ENCODE results near the gene SORCS2.

Gene SORCS2

DNA sequence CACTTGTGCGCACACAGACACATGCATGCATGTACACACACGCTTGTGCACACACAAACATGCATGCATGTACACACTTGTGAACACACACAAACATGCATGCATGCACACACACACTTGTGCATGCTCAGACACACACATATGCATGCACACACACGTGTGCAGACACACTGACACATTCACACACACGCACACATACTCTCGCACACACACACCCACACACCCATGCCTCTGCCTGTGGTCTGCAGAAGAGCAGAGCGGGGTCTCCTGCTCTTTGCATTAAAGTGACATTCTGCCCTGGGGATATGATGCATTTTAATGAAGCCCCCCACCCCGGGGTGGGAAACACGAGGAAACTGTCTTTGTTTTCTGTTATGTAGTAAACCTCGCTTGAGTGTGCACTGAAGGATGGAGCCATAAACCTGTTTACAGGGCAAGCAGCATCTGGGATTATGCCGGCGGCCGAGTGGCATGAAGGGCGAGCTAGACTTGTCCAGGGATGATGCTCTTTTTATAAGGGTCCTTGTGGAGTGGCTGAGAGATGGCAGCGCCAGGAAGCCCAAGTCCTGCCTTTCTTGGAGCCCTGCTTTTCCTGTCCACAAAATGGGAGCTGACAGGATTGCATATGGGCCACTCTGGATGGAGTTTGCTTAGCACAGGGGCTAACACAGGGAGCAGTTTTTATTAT, 224.6 kb downstream of the SORCS2 start:
- DNase-seq: no peak
- H2AFZ ChIP-seq (ENCODE audit: insufficient read depth, low read length, poor library complexity): no peak overlapping the region
- H3K23ac ChIP-seq (ENCODE audit: low read length): no peak overlapping the region
- no peak overlapping the region for H3K4ac ChIP-seq (ENCODE audit: low read depth, low read length)
- H3K4me1 ChIP-seq (ENCODE audit: control insufficient read depth in 1 of 2, insufficient read depth in 2 of 2, low read length in 2 of 2): no peaks in the 10 kb centered on the region
- H3K4me2 ChIP-seq (ENCODE audit: low read length): no peak overlapping the region
- no peak overlapping the region for H3K9ac ChIP-seq (ENCODE audit: low read length)
- H2AK5ac ChIP-seq (ENCODE audit: low read length): no peak overlapping the region
- no peak overlapping the region for H4K12ac ChIP-seq (ENCODE audit: low read depth, low read length)
- no peaks in the 10 kb centered on the region for H3K79me2 ChIP-seq (ENCODE audit: control insufficient read depth, insufficient read depth, low read length, poor library complexity)
- H3K27ac ChIP-seq (ENCODE audit: low read depth, low read length): no peak overlapping the region
- H2BK5ac ChIP-seq (ENCODE audit: low read depth, low read length, poor library complexity): no peak overlapping the region
- no peak overlapping the region for H4K8ac ChIP-seq (ENCODE audit: low read depth, low read length)
- no peak overlapping the region for H3K14ac ChIP-seq (ENCODE audit: low read length)
- no CpG with 5 or more reads among the region's 14 CpGs for WGBS (ENCODE audit: extremely low coverage, insufficient coverage, insufficient read length)
- no peak overlapping the region for H4K91ac ChIP-seq (ENCODE audit: low read depth, low read length)
- H3K4me3 ChIP-seq (ENCODE audit: low read depth, low read length): peak overlapping the region; percentile 37
- no peaks in the 10 kb centered on the region for H3K79me1 ChIP-seq (ENCODE audit: low read length)
- peaks cover 7% of the 10 kb centered on the region for H3K9me3 ChIP-seq (ENCODE audit: insufficient read depth, low read depth, low read length)
- H2BK12ac ChIP-seq (ENCODE audit: low read length): no peak overlapping the region
- no peaks in the 10 kb centered on the region for H3K36me3 ChIP-seq (ENCODE audit: control insufficient read depth in 1 of 2, insufficient read depth in 2 of 2, low read length in 2 of 2)
- no peak overlapping the region for H2BK120ac ChIP-seq (ENCODE audit: insufficient read depth, low read length, poor library complexity)
- no peaks in the 10 kb centered on the region for H3K27me3 ChIP-seq (ENCODE audit: insufficient read depth, low read length)
- H3K18ac ChIP-seq (ENCODE audit: low read length): no peak overlapping the region

DNA sequence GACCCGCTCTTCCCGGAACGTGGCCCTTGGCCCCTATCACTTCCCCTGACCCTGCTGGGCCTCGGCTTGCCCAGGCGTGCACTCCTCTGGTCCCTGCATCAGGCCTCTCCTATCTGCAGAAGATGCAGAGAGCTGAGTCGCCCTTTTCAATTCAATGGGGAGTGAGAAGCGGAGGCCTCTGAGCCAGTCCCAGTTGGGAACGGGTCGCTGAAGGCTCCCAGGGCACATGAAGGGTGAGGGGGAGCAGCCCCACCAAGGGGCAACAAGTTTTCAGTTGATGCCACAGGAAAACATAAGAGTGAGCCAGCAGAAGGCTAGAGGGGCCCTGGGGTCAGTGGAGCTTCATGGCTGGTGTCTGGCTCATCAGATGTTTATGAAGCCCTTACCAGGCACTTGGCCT, 225.3 kb downstream of the SORCS2 start:
- H2BK120ac ChIP-seq (ENCODE audit: insufficient read depth, low read length, poor library complexity): no peak overlapping the region
- no peak overlapping the region for H3K23ac ChIP-seq (ENCODE audit: low read length)
- no peaks in the 10 kb centered on the region for H3K36me3 ChIP-seq (ENCODE audit: control insufficient read depth in 1 of 2, insufficient read depth in 2 of 2, low read length in 2 of 2)
- H2BK12ac ChIP-seq (ENCODE audit: low read length): no peak overlapping the region
- no peaks in the 10 kb centered on the region for H3K79me2 ChIP-seq (ENCODE audit: control insufficient read depth, insufficient read depth, low read length, poor library complexity)
- H4K91ac ChIP-seq (ENCODE audit: low read depth, low read length): no peak overlapping the region
- H2AK5ac ChIP-seq (ENCODE audit: low read length): no peak overlapping the region
- no peak overlapping the region for H3K4me3 ChIP-seq (ENCODE audit: low read depth, low read length)
- WGBS (ENCODE audit: extremely low coverage, insufficient coverage, insufficient read length): no CpG with 5 or more reads among the region's 9 CpGs
- no peak overlapping the region for H3K27ac ChIP-seq (ENCODE audit: low read depth, low read length)
- H3K4me1 ChIP-seq (ENCODE audit: control insufficient read depth in 1 of 2, insufficient read depth in 2 of 2, low read length in 2 of 2): no peaks in the 10 kb centered on the region
- H4K8ac ChIP-seq (ENCODE audit: low read depth, low read length): no peak overlapping the region
- no peak overlapping the region for H3K18ac ChIP-seq (ENCODE audit: low read length)
- no peak overlapping the region for H3K4me2 ChIP-seq (ENCODE audit: low read length)
- peaks cover 7% of the 10 kb centered on the region for H3K9me3 ChIP-seq (ENCODE audit: insufficient read depth, low read depth, low read length)
- H3K4ac ChIP-seq (ENCODE audit: low read depth, low read length): no peak overlapping the region
- H2AFZ ChIP-seq (ENCODE audit: insufficient read depth, low read length, poor library complexity): no peak overlapping the region
- no peak overlapping the region for H3K9ac ChIP-seq (ENCODE audit: low read length)
- no peak overlapping the region for H3K14ac ChIP-seq (ENCODE audit: low read length)
- H3K79me1 ChIP-seq (ENCODE audit: low read length): no peaks in the 10 kb centered on the region
- H4K12ac ChIP-seq (ENCODE audit: low read depth, low read length): no peak overlapping the region
- no peak overlapping the region for H2BK5ac ChIP-seq (ENCODE audit: low read depth, low read length, poor library complexity)
- DNase-seq: no peak
- H3K27me3 ChIP-seq (ENCODE audit: insufficient read depth, low read length): no peaks in the 10 kb centered on the region

DNA sequence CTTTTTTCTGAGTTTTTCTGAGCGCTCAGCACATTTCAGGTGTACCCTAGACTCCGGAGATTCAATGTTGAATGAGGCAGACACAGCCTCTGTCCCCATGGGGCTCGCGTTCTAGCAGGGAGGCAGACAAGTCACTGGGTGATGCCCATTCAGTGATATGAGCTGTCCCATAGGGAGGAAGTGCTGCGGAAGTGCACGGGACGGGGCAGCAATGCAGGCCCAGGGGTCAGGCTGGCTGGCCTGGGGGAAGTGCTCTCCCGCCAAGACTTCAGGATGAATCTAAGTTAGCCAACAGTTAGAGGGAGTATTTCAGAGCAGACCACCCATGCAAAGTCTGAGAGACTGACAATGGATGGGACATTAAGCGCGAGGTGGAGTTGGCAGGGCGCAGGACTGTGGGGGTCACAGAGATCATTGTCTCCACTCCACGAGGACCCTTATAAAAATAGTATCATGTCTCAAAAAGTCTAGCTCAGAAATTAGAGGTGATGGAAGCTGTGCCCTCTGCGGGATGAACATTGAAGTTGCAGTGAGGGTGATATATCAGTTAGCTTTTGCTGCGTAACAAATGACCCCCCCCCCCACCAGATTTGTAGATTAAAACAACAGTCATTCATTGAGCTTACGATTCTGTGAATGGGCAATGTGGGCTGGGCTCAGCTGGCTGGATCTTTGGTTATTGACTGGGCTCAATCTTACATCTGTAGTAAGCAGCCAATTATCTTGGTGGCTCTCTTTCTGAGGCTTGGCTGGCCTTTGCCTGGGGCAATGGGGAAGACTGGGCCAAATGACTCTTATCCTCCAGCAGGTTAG, 226.0 kb downstream of the SORCS2 start:
- no peak overlapping the region for H2BK120ac ChIP-seq (ENCODE audit: insufficient read depth, low read length, poor library complexity)
- H3K79me2 ChIP-seq (ENCODE audit: control insufficient read depth, insufficient read depth, low read length, poor library complexity): no peaks in the 10 kb centered on the region
- no peak overlapping the region for H3K4me2 ChIP-seq (ENCODE audit: low read length)
- no peak for DNase-seq
- no peak overlapping the region for H3K27ac ChIP-seq (ENCODE audit: low read depth, low read length)
- no peak overlapping the region for H3K4me3 ChIP-seq (ENCODE audit: low read depth, low read length)
- no peak overlapping the region for H2BK5ac ChIP-seq (ENCODE audit: low read depth, low read length, poor library complexity)
- no CpG with 5 or more reads among the region's 15 CpGs for WGBS (ENCODE audit: extremely low coverage, insufficient coverage, insufficient read length)
- no peaks in the 10 kb centered on the region for H3K79me1 ChIP-seq (ENCODE audit: low read length)
- H2BK12ac ChIP-seq (ENCODE audit: low read length): no peak overlapping the region
- H4K91ac ChIP-seq (ENCODE audit: low read depth, low read length): no peak overlapping the region
- H3K4me1 ChIP-seq (ENCODE audit: control insufficient read depth in 1 of 2, insufficient read depth in 2 of 2, low read length in 2 of 2): no peaks in the 10 kb centered on the region
- no peak overlapping the region for H4K8ac ChIP-seq (ENCODE audit: low read depth, low read length)
- peaks cover 7% of the 10 kb centered on the region for H3K9me3 ChIP-seq (ENCODE audit: insufficient read depth, low read depth, low read length)
- H3K4ac ChIP-seq (ENCODE audit: low read depth, low read length): no peak overlapping the region
- H3K14ac ChIP-seq (ENCODE audit: low read length): no peak overlapping the region
- H2AK5ac ChIP-seq (ENCODE audit: low read length): no peak overlapping the region
- no peak overlapping the region for H4K12ac ChIP-seq (ENCODE audit: low read depth, low read length)
- H2AFZ ChIP-seq (ENCODE audit: insufficient read depth, low read length, poor library complexity): no peak overlapping the region
- H3K27me3 ChIP-seq (ENCODE audit: insufficient read depth, low read length): no peaks in the 10 kb centered on the region
- no peak overlapping the region for H3K18ac ChIP-seq (ENCODE audit: low read length)
- no peaks in the 10 kb centered on the region for H3K36me3 ChIP-seq (ENCODE audit: control insufficient read depth in 1 of 2, insufficient read depth in 2 of 2, low read length in 2 of 2)
- no peak overlapping the region for H3K9ac ChIP-seq (ENCODE audit: low read length)
- no peak overlapping the region for H3K23ac ChIP-seq (ENCODE audit: low read length)

DNA sequence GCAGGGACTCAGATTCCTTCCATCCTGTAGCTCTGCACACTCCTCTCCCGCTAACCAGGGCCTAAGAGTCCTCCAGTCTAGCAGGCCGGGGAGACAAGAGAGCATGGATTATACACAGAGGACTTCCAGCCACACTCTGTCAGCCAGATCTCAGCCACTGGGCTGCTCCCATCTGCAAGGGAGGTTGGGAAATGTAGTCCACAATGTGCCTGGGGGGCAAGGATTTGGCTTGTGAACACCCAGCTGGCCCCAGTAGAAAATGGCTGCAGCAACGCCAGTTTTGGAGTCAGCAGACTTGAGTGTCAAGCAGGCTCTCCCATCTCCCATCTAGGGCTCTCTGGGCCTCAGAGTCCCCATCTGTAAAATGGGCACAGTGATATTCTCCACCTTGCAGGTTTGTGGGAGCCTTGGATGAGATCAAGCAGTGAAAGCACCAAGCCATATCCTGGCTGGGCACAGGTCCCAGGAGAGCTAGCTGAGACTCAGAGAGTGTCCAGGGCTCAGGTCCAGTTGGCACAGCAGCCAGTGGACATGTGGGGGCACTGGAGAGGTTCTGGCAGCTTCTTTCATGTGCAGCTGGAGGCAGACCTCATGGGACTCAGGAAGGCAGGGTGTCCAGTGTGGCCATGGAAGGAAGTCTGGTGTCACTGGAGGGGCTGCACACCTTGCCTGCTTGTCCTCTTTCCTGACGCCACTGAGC, 227.8 kb downstream of the SORCS2 start:
- Histone ChIP-seq H3K23ac (ENCODE audit: low read length) (no peak overlapping the region), H3K79me2 (ENCODE audit: control insufficient read depth, insufficient read depth, low read length, poor library complexity) (no peaks in the 10 kb centered on the region), H4K12ac (ENCODE audit: low read depth, low read length) (no peak overlapping the region), H2BK120ac (ENCODE audit: insufficient read depth, low read length, poor library complexity) (no peak overlapping the region), H3K4me1 (ENCODE audit: control insufficient read depth in 1 of 2, insufficient read depth in 2 of 2, low read length in 2 of 2) (no peaks in the 10 kb centered on the region), H3K27me3 (ENCODE audit: insufficient read depth, low read length) (no peaks in the 10 kb centered on the region), H2BK5ac (ENCODE audit: low read depth, low read length, poor library complexity) (no peak overlapping the region), H3K9ac (ENCODE audit: low read length) (no peak overlapping the region), H2AFZ (ENCODE audit: insufficient read depth, low read length, poor library complexity) (no peak overlapping the region), H3K9me3 (ENCODE audit: insufficient read depth, low read depth, low read length) (peaks cover 7% of the 10 kb centered on the region), H2BK12ac (ENCODE audit: low read length) (no peak overlapping the region), H2AK5ac (ENCODE audit: low read length) (no peak overlapping the region), H3K14ac (ENCODE audit: low read length) (no peak overlapping the region), H3K4ac (ENCODE audit: low read depth, low read length) (no peak overlapping the region), H3K4me2 (ENCODE audit: low read length) (no peak overlapping the region), H3K18ac (ENCODE audit: low read length) (no peak overlapping the region), H3K36me3 (ENCODE audit: control insufficient read depth in 1 of 2, insufficient read depth in 2 of 2, low read length in 2 of 2) (no peaks in the 10 kb centered on the region), H3K4me3 (ENCODE audit: low read depth, low read length) (no peak overlapping the region), H3K79me1 (ENCODE audit: low read length) (no peaks in the 10 kb centered on the region), H4K8ac (ENCODE audit: low read depth, low read length) (no peak overlapping the region), H3K27ac (ENCODE audit: low read depth, low read length) (no peak overlapping the region), H4K91ac (ENCODE audit: low read depth, low read length) (no peak overlapping the region)
- no peak for DNase-seq
- no CpG with 5 or more reads among the region's 4 CpGs for WGBS (ENCODE audit: extremely low coverage, insufficient coverage, insufficient read length)

Measured in trophoblast cell (in vitro differentiated cells and primary cell).